Esophagus squamous epithelium (tissue), 5 donors: Measurements from ENCODE around the gene PLA2G1B. TPM values are rescaled to one million over a fixed set of nuclear protein-coding genes. Genes with fewer than 3 reads are reported as not detected.

Experiments
- DNase-seq: peaks from one replicate; lab custom pipeline; 2025; lab: John Stamatoyannopoulos, UW
- H3K27ac ChIP-seq, 4 donors: fragments of 200-600 bp; sonication (generic); one replicate each; pipeline ENCODE4 v1.5.1; 2016 to 2019; ENCODE audit warnings: mild to moderate bottlenecking in 1 of 4
- H3K27me3 ChIP-seq, 4 donors: fragments of 200-600 bp; sonication (generic); 1 replicate in 3 of 4; 2 replicates in 1 of 4; pipeline versions ENCODE4 v1.5.1 to v1.6.0; 2017 to 2021; ENCODE audit warnings: antibody characterized with exemption in 1 of 4
- H3K36me3 ChIP-seq, 3 donors: fragments of 200-600 bp; sonication (generic); one replicate each; pipeline ENCODE4 v1.5.1; 2016 to 2019
- H3K4me1 ChIP-seq, 3 donors: fragments of 200-600 bp; sonication (generic); one replicate each; pipeline ENCODE4 v1.5.1; 2017 to 2019
- H3K4me3 ChIP-seq, 4 donors: fragments of 200-600 bp; sonication (generic); 1 replicate in 3 of 4; 2 replicates in 1 of 4; pipeline ENCODE4 v1.5.1; 2016 to 2019; ENCODE audit warnings: mild to moderate bottlenecking in 2 of 4, moderate library complexity in 1 of 4
- H3K9me3 ChIP-seq, 3 donors: fragments of 200-600 bp; sonication (generic); one replicate each; pipeline ENCODE4 v1.5.1; 2016 to 2019
- CTCF ChIP-seq, 6 experiments: fragments of 450-650 bp in 4 of 6; fragments of 200-600 bp in 2 of 6; sonication (generic) in 2 of 6; IDR thresholded peaks; one replicate each; pipeline ENCODE4 v1.5.1; 2016 to 2019; ENCODE audit warnings: antibody characterized with exemption in 6 of 6, mild to moderate bottlenecking in 4 of 6, moderate library complexity in 4 of 6
- POLR2A ChIP-seq, 4 donors: fragments of 450-650 bp; IDR thresholded peaks; one replicate each; pipeline ENCODE4 v1.6.1; 2017; ENCODE audit warnings: antibody characterized with exemption in 4 of 4, mild to moderate bottlenecking in 4 of 4, moderate library complexity in 3 of 4
- WGBS, 2 donors: methylation state at CpG; one replicate each; pipeline ENCODE4 v1.1.5; 2018; 5-methylcytosine and 5-hydroxymethylcytosine counted together
- intact Hi-C: fragments of 100-400 bp; cut with DNase I; formaldehyde crosslinking; loops from one replicate; pipeline ENCODE4 v1.15.0; 2022
- total RNA-seq, 4 donors: library from RNA; depleted of rRNA; stranded (reverse); fragments of >200 nt; gene quantifications; one replicate each; pipeline ENCODE4 v1.1.0, GENCODE V29; 2016
- donor health status: DM: yes; HTN: yes; CAD: no.

The PLA2G1B gene
- total RNA-seq, 4 donors from 2014 or later = not detected

DNA sequence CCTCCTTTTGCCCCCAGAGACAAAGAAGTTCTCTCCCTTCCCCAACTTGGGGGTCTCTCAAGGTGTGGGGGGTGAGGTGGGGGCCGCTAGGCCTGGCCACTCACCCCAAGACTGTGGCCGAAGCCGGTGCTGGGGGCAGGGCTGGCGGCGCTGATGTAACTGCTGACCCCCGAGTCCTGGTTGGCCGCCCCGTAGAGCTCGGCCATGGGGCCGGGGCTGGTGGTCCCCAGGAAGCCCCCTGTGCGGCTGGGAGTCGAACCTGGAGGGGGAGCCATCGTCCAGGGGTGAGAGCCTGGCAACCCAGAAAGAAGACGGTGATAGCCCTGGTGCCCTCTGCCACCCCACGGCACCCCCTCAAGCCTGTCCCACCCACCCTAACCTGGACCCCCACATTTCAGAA is 18.5 kb upstream of the PLA2G1B start:
- 80 to 100% methylated on average over 1 of the region's 15 CpGs for WGBS, 2 donors
- Histone ChIP-seq H3K9me3 (no peaks in the 10 kb centered on the region), H3K4me3 (no peak overlapping the region), H3K4me1 (no peaks in the 10 kb centered on the region), H3K27ac (no peak overlapping the region), H3K36me3 (no peaks in the 10 kb centered on the region), H3K27me3 (no peaks in the 10 kb centered on the region)
- no peak for DNase-seq
- intact Hi-C loops = no loop called here
- TF ChIP-seq POLR2A (IDR thresholded peaks at IDR 0.05) (no peak), CTCF (IDR thresholded peaks at IDR 0.05) (no peak)

DNA sequence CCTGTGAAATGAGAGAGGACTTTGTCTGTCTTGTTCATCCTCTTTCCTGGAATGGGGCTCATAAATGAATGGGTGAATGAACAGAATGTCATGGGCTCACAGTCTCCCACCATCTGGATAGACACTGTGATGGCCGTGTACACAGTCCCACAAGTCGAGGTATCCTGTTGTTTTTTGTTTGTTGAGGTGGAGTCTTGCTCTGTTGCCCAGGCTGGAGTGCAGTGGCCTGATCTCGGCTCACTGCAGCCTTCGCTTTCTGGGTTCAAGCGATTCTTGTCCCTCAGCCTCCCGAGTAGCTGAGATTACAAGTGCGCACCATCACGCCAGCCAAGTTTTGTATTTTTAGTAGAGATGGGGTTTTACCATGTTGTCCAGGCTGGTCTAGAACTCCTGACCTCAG is 16.1 kb upstream of the PLA2G1B start:
- no peaks in the 10 kb centered on the region for H3K9me3 ChIP-seq
- no peaks in the 10 kb centered on the region for H3K27me3 ChIP-seq
- no peak for TF ChIP-seq POLR2A (IDR thresholded peaks at IDR 0.05)
- no peak for DNase-seq
- H3K36me3 ChIP-seq = no peaks in the 10 kb centered on the region
- 88% methylated on average over 8 of the region's 8 CpGs for WGBS, 2 donors
- H3K4me3 ChIP-seq = no peak overlapping the region
- H3K4me1 ChIP-seq = no peaks in the 10 kb centered on the region
- no peak overlapping the region for H3K27ac ChIP-seq
- intact Hi-C loops = no loop called here

GRCh38 chr12:120343039-120343537 is 15.5 kb upstream of the PLA2G1B start:
- Histone ChIP-seq H3K4me1 (no peaks in the 10 kb centered on the region), H3K27me3 (no peaks in the 10 kb centered on the region), H3K4me3 (no peak overlapping the region), H3K36me3 (no peaks in the 10 kb centered on the region), H3K9me3 (no peaks in the 10 kb centered on the region), H3K27ac (no peak overlapping the region)
- WGBS, 2 donors = 71 to 75% methylated on average over 9 of the region's 10 CpGs
- TF ChIP-seq POLR2A (IDR thresholded peaks at IDR 0.05) (no peak), CTCF (IDR thresholded peaks at IDR 0.05) (no peak)
- DNase-seq = no peak
- intact Hi-C loops = no loop called here

DNA sequence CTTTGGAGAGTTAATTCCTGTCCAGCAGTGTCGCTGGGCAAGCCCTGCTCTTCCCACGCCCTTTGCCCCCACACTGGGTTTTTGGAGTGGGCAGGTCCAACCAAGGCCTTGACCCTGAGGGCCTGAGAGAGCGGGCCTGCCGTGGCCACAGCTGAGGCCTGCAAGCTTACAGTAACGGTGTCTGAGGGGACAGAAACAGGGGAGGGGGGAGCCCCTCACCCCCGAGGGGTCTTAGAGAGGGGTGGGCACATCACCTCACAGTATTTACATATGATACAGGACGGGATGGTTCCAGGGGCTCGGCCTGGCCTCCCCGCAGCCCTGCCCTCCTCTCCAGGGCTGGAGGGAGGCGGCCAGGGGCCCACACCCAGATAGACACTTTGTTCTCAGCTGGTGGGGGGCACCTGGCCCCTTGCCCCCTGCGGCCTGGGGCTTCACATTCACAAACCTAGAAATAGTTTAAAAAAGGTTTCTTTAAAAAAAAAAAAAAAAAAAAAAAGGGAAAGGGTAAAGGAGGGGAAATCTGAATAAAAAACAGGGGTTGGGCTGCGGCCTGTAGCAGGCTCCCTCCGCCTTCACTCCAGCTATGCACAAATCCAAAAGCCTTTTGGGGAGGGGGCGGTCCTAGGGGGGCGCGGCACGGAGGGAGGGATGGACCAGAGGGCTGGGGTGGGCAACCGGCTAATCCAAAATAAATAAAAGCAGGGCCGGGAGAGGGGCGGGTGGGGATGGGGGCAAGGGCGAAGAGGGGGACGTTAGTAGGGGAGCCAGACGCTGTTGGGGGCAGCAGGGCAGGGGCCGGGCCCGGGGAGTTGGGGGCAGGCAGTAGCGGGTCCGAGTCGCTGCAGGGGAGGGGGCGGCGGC is 14.8 kb upstream of the PLA2G1B start:
- Histone ChIP-seq H3K27me3 (no peaks in the 10 kb centered on the region), H3K9me3 (no peaks in the 10 kb centered on the region), H3K4me3 (no peak overlapping the region), H3K4me1 (no peaks in the 10 kb centered on the region), H3K36me3 (no peaks in the 10 kb centered on the region), H3K27ac (no peak overlapping the region)
- TF ChIP-seq POLR2A (IDR thresholded peaks at IDR 0.05) (no peak), CTCF (IDR thresholded peaks at IDR 0.05) (no peak)
- intact Hi-C loops = no loop called here
- no peak for DNase-seq
- 51 to 74% methylated on average over 9 to 14 of the region's 30 CpGs for WGBS, 2 donors

DNA sequence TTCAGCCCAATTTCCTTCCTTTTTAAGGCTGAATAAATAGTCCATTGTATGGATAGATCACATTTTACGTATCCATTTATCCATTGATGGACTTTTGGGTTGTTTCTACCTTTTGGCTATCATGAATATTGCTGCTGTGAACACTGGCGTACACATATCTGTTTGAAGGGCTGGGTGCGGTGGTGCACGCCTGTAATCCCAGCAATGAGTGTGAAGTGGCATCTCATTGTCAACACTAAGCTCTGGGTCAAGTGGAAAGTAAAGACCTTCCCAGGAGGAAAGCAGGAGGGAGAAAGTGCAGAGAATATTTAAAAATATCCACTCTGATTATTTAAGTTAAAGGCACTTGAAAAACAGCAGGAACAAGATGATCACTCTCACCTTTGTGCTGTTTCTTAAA is 11.7 kb upstream of the PLA2G1B start:
- no peaks in the 10 kb centered on the region for H3K9me3 ChIP-seq
- no peaks in the 10 kb centered on the region for H3K4me1 ChIP-seq
- no peaks in the 10 kb centered on the region for H3K27me3 ChIP-seq
- no peaks in the 10 kb centered on the region for H3K36me3 ChIP-seq
- intact Hi-C loops = no loop called here
- no peak overlapping the region for H3K27ac ChIP-seq
- 88 to 93% methylated on average over 3 to 4 of the region's 4 CpGs for WGBS, 2 donors
- no peak overlapping the region for H3K4me3 ChIP-seq
- DNase-seq = no peak
- TF ChIP-seq POLR2A (IDR thresholded peaks at IDR 0.05) = no peak
- TF ChIP-seq CTCF (IDR thresholded peaks at IDR 0.05) = no peak
